Activated naive CD8-positive, alpha-beta T cell treated with anti-CD3 and anti-CD28 coated beads, Interleukin-2, amount 10 ng/mL, durations not matched to agents 7 days and 5 days (primary cell): ENCODE results near the gene MGMT. TPM values are rescaled to one million over a fixed set of nuclear protein-coding genes. Genes with fewer than 3 reads are reported as not detected.

Experiments used
- ATAC-seq: fragments of 150-1000 bp; cut with Tn5 transposase; one replicate; pipeline ENCODE4 v1.10.0; 2021; ENCODE audit warnings: low read depth, moderate library complexity
- POLR2A ChIA-PET: fragments of 350-600 bp; sonication (Branson Sonifier 250); formaldehyde crosslinking; loops from one replicate; lab custom pipeline; 2021; ENCODE audit warnings: antibody characterized with exemption; lab: Charles Lee
- DNase-seq: peaks from one replicate; pipeline ENCODE4 v3.0.0; 2021
- H3K27ac Mint-ChIP-seq: one replicate; pipeline ENCODE4 v1.8.0; 2022; ENCODE audit warnings: mild to moderate bottlenecking, mixed read lengths
- H3K27me3 Mint-ChIP-seq: one replicate; pipeline ENCODE4 v1.8.0; 2022; ENCODE audit warnings: mild to moderate bottlenecking, moderate library complexity, mixed read lengths
- H3K36me3 Mint-ChIP-seq: one replicate; pipeline ENCODE4 v1.8.0; 2021; ENCODE audit warnings: mild to moderate bottlenecking, mixed read lengths
- H3K4me1 Mint-ChIP-seq: one replicate; pipeline ENCODE4 v1.8.0; 2021; ENCODE audit warnings: mixed read lengths
- H3K4me3 Mint-ChIP-seq: one replicate; pipeline ENCODE4 v1.8.0; 2022; ENCODE audit warnings: mild to moderate bottlenecking, moderate library complexity, mixed read lengths
- H3K9me3 Mint-ChIP-seq: one replicate; pipeline ENCODE4 v1.8.0; 2021; ENCODE audit warnings: mixed read lengths
- total RNA-seq, 2 experiments: library from RNA; stranded (reverse); gene quantifications; one replicate each; pipeline ENCODE4 v1.2.3, GENCODE V29; 2021

Gene MGMT
- total RNA-seq, 2 experiments from 2014 or later: 24.0 to 24.7 TPM

- DNase-seq (no peak), ATAC-seq (no peak)
- Mint-ChIP-seq H3K27me3 (no peaks in the 10 kb centered on the region), H3K9me3 (no peaks in the 10 kb centered on the region), H3K36me3 (peaks cover 2% of the 10 kb centered on the region), H3K27ac (no peak overlapping the region), H3K4me3 (no peak overlapping the region), H3K4me1 (no peaks in the 10 kb centered on the region)
- POLR2A ChIA-PET: no interaction called here
Measured at GRCh38 chr10:129692695-129693094, 225.7 kb downstream of the MGMT start.

GRCh38 chr10:129693382-129693781, 226.3 kb downstream of the MGMT start:
- ATAC-seq: no peak
- Mint-ChIP-seq H3K4me3 (no peak overlapping the region), H3K4me1 (no peaks in the 10 kb centered on the region), H3K36me3 (peaks cover 2% of the 10 kb centered on the region), H3K9me3 (no peaks in the 10 kb centered on the region), H3K27ac (no peak overlapping the region), H3K27me3 (no peaks in the 10 kb centered on the region)
- no peak for DNase-seq
- POLR2A ChIA-PET: no interaction called here

GRCh38 chr10:129694184-129694583, 227.1 kb downstream of the MGMT start:
- H3K9me3 Mint-ChIP-seq: no peaks in the 10 kb centered on the region
- ATAC-seq: no peak
- no peak overlapping the region for H3K27ac Mint-ChIP-seq
- H3K27me3 Mint-ChIP-seq: no peaks in the 10 kb centered on the region
- H3K4me1 Mint-ChIP-seq: no peaks in the 10 kb centered on the region
- no peak overlapping the region for H3K4me3 Mint-ChIP-seq
- peaks cover 2% of the 10 kb centered on the region for H3K36me3 Mint-ChIP-seq
- no peak for DNase-seq
- POLR2A ChIA-PET: no interaction called here

GRCh38 chr10:129694691-129695243, 227.7 kb downstream of the MGMT start:
- H3K9me3 Mint-ChIP-seq: no peaks in the 10 kb centered on the region
- POLR2A ChIA-PET: no interaction called here

GRCh38 chr10:129695671-129696070, 228.6 kb downstream of the MGMT start:
- POLR2A ChIA-PET: no interaction called here
- no peak for DNase-seq
- H3K27me3 Mint-ChIP-seq: no peaks in the 10 kb centered on the region

More at GRCh38 chr10:129694691-129695243, 227.7 kb downstream of the MGMT start:
- H3K27ac Mint-ChIP-seq: no peak overlapping the region
- no peak for ATAC-seq
- no peak overlapping the region for H3K4me3 Mint-ChIP-seq
- H3K36me3 Mint-ChIP-seq: peaks cover 2% of the 10 kb centered on the region
- H3K4me1 Mint-ChIP-seq: no peaks in the 10 kb centered on the region
- no peaks in the 10 kb centered on the region for H3K27me3 Mint-ChIP-seq
- no peak for DNase-seq

GRCh38 chr10:129696636-129697035, 229.6 kb downstream of the MGMT start:
- no peak for DNase-seq
- POLR2A ChIA-PET: no interaction called here
- no peaks in the 10 kb centered on the region for H3K9me3 Mint-ChIP-seq
- H3K27me3 Mint-ChIP-seq: no peaks in the 10 kb centered on the region
- H3K36me3 Mint-ChIP-seq: peaks cover 2% of the 10 kb centered on the region
- H3K4me1 Mint-ChIP-seq: no peaks in the 10 kb centered on the region
- no peak overlapping the region for H3K27ac Mint-ChIP-seq
- H3K4me3 Mint-ChIP-seq: no peak overlapping the region
- no peak for ATAC-seq

More at GRCh38 chr10:129695671-129696070, 228.6 kb downstream of the MGMT start:
- Mint-ChIP-seq H3K4me3 (no peak overlapping the region), H3K27ac (no peak overlapping the region), H3K36me3 (peaks cover 2% of the 10 kb centered on the region), H3K4me1 (no peaks in the 10 kb centered on the region), H3K9me3 (no peaks in the 10 kb centered on the region)
- ATAC-seq: no peak

- H3K27ac Mint-ChIP-seq: no peak overlapping the region
- POLR2A ChIA-PET: no interaction called here
- no peaks in the 10 kb centered on the region for H3K4me1 Mint-ChIP-seq
- H3K4me3 Mint-ChIP-seq: no peak overlapping the region
- H3K9me3 Mint-ChIP-seq: no peaks in the 10 kb centered on the region
- ATAC-seq (no peak), DNase-seq (no peak)
- H3K27me3 Mint-ChIP-seq: no peaks in the 10 kb centered on the region
- no peaks in the 10 kb centered on the region for H3K36me3 Mint-ChIP-seq
Measured at GRCh38 chr10:129697463-129698247, 230.6 kb downstream of the MGMT start.

- DNase-seq (no peak), ATAC-seq (no peak)
- POLR2A ChIA-PET: no interaction called here
- H3K27ac Mint-ChIP-seq: no peak overlapping the region
- no peak overlapping the region for H3K4me3 Mint-ChIP-seq
- H3K36me3 Mint-ChIP-seq: no peaks in the 10 kb centered on the region
- peaks cover 4% of the 10 kb centered on the region for H3K4me1 Mint-ChIP-seq
- no peaks in the 10 kb centered on the region for H3K27me3 Mint-ChIP-seq
- H3K9me3 Mint-ChIP-seq: no peaks in the 10 kb centered on the region
Measured at GRCh38 chr10:129699722-129700340, 232.8 kb downstream of the MGMT start.

GRCh38 chr10:129702605-129703004, 235.6 kb downstream of the MGMT start:
- no peak overlapping the region for H3K27ac Mint-ChIP-seq
- no peak for DNase-seq
- no peak overlapping the region for H3K4me3 Mint-ChIP-seq
- no peaks in the 10 kb centered on the region for H3K36me3 Mint-ChIP-seq
- H3K4me1 Mint-ChIP-seq: peaks cover 4% of the 10 kb centered on the region
- POLR2A ChIA-PET: no interaction called here
- no peaks in the 10 kb centered on the region for H3K27me3 Mint-ChIP-seq
- H3K9me3 Mint-ChIP-seq: no peaks in the 10 kb centered on the region
- ATAC-seq: no peak

GRCh38 chr10:129703287-129704137, 236.5 kb downstream of the MGMT start:
- no peak overlapping the region for H3K4me3 Mint-ChIP-seq
- H3K27me3 Mint-ChIP-seq: no peaks in the 10 kb centered on the region
- DNase-seq (no peak), ATAC-seq (no peak)
- no peaks in the 10 kb centered on the region for H3K36me3 Mint-ChIP-seq
- POLR2A ChIA-PET: no interaction called here
- H3K4me1 Mint-ChIP-seq: peaks cover 4% of the 10 kb centered on the region
- H3K9me3 Mint-ChIP-seq: no peaks in the 10 kb centered on the region
- no peak overlapping the region for H3K27ac Mint-ChIP-seq

GRCh38 chr10:129704225-129704624, 237.2 kb downstream of the MGMT start:
- DNase-seq (no peak), ATAC-seq (no peak)
- Mint-ChIP-seq H3K36me3 (no peaks in the 10 kb centered on the region), H3K9me3 (no peaks in the 10 kb centered on the region), H3K27me3 (no peaks in the 10 kb centered on the region), H3K4me1 (peaks cover 4% of the 10 kb centered on the region), H3K4me3 (no peak overlapping the region), H3K27ac (no peak overlapping the region)
- POLR2A ChIA-PET: no interaction called here

- Mint-ChIP-seq H3K9me3 (no peaks in the 10 kb centered on the region), H3K27me3 (no peaks in the 10 kb centered on the region), H3K27ac (peak overlapping the region; percentile 19), H3K4me3 (no peak overlapping the region), H3K36me3 (no peaks in the 10 kb centered on the region), H3K4me1 (peaks cover 4% of the 10 kb centered on the region)
- POLR2A ChIA-PET: no interaction called here
- DNase-seq: no peak
- no peak for ATAC-seq
Measured at GRCh38 chr10:129704786-129705525, 237.9 kb downstream of the MGMT start.

- peaks cover 4% of the 10 kb centered on the region for H3K4me1 Mint-ChIP-seq
Measured at GRCh38 chr10:129705676-129706075, 238.6 kb downstream of the MGMT start.

More at GRCh38 chr10:129705676-129706075, 238.6 kb downstream of the MGMT start:
- POLR2A ChIA-PET: no interaction called here
- H3K27ac Mint-ChIP-seq: no peak overlapping the region
- no peak for DNase-seq
- H3K27me3 Mint-ChIP-seq: no peaks in the 10 kb centered on the region
- ATAC-seq: no peak
- H3K9me3 Mint-ChIP-seq: no peaks in the 10 kb centered on the region
- H3K4me3 Mint-ChIP-seq: no peak overlapping the region
- H3K36me3 Mint-ChIP-seq: no peaks in the 10 kb centered on the region
